SK-N-SH (cell line): ENCODE results near the gene LRCOL1. TPM values are rescaled to one million over a fixed set of nuclear protein-coding genes. Genes with fewer than 3 reads are reported as not detected.
A peak's percentile ranks its signal among the peaks of the same experiment; 100 is the strongest.

ENCODE experiments used
- CTCF ChIA-PET: fragments of 300-600, 350-600 bp; formaldehyde crosslinking; extraction: SDS; loops from one replicate; lab custom pipeline; 2021; lab: Yijun Ruan, JAX
- POLR2A ChIA-PET: fragments of 350-600 bp; sonication (Branson Sonifier 250); formaldehyde crosslinking; extraction: SDS; loops from one replicate; lab custom pipeline; 2020; ENCODE audit warnings: antibody characterized with exemption, inconsistent platforms; lab: Yijun Ruan, JAX
- DNase-seq: peaks from one replicate; pipeline ENCODE4 v3.0.0; 2012
- H2AFZ ChIP-seq: fragments of 200-600 bp; sonication (generic); 2 replicates; pipeline ENCODE4 v1.8.1; 2016; ENCODE audit warnings: antibody characterized with exemption, mild to moderate bottlenecking, low read depth
- H3F3A ChIP-seq: fragments of 200-600 bp; sonication (generic); replicated peaks from 2 replicates; pipeline ENCODE3; 2016; ENCODE audit warnings: antibody characterized with exemption, mild to moderate bottlenecking; ENCODE audit not compliant: insufficient read depth
- H3K27ac ChIP-seq, 2 experiments: fragments of 200-500 bp in 1 of 2; fragments of 200-600 bp in 1 of 2; sonication (Bioruptor generic) in 1 of 2; sonication (generic), shearing (Covaris generic) in 1 of 2; 2 replicates each; pipeline versions ENCODE4 v1.5.1 to v1.6.1; 2014 to 2016; ENCODE audit warnings: low read depth in 2 of 2, inconsistent platforms in 1 of 2, low read length in 1 of 2, mild to moderate bottlenecking in 1 of 2, mixed read lengths in 1 of 2
- H3K27me3 ChIP-seq: fragments of 200-600 bp; sonication (generic), shearing (Covaris generic); 2 replicates; pipeline ENCODE4 v1.6.1; 2016; ENCODE audit warnings: mixed run types; ENCODE audit not compliant: insufficient read depth
- H3K36me3 ChIP-seq, 2 experiments: fragments of 200-500 bp in 1 of 2; fragments of 200-600 bp in 1 of 2; sonication (Bioruptor generic) in 1 of 2; sonication (generic) in 1 of 2; replicated peaks in 1 of 2; 2 replicates each; pipeline versions ENCODE3 to v1.5.1; 2014 to 2016; ENCODE audit warnings: low read length in 1 of 2, mild to moderate bottlenecking in 1 of 2; ENCODE audit not compliant: insufficient read depth in 2 of 2, control insufficient read depth in 1 of 2
- H3K4me1 ChIP-seq, 2 experiments: fragments of 200-500 bp in 1 of 2; fragments of 200-600 bp in 1 of 2; sonication (Bioruptor generic) in 1 of 2; sonication (generic), shearing (Covaris generic) in 1 of 2; 2 replicates each; pipeline versions ENCODE4 v1.5.1 to v1.6.1; 2014 to 2016; ENCODE audit warnings: low read depth in 1 of 2, low read length in 1 of 2, mixed run types in 1 of 2; ENCODE audit not compliant: insufficient read depth in 2 of 2, control insufficient read depth in 1 of 2
- H3K4me2 ChIP-seq: fragments of 200-600 bp; sonication (generic), shearing (Covaris generic); 2 replicates; pipeline ENCODE4 v1.6.1; 2017; ENCODE audit warnings: mixed run types
- H3K4me3 ChIP-seq, 2 experiments: fragments of 200-500 bp in 1 of 2; fragments of 200-600 bp in 1 of 2; sonication (Bioruptor generic) in 1 of 2; sonication (generic), shearing (Covaris generic) in 1 of 2; 2 replicates each; pipeline versions ENCODE4 v1.5.1 to v1.8.1; 2014 to 2016; ENCODE audit warnings: low read depth in 2 of 2, inconsistent platforms in 1 of 2, low read length in 1 of 2, mild to moderate bottlenecking in 1 of 2, mixed read lengths in 1 of 2, moderate library complexity in 1 of 2
- H3K79me2 ChIP-seq: fragments of 200-600 bp; sonication (generic); 2 replicates; pipeline ENCODE4 v1.8.1; 2017; ENCODE audit warnings: mild to moderate bottlenecking; ENCODE audit not compliant: insufficient read depth
- H3K9ac ChIP-seq: fragments of 200-600 bp; sonication (generic); 2 replicates; pipeline ENCODE4 v1.6.1; 2017; ENCODE audit warnings: mixed run types
- H3K9me2 ChIP-seq: fragments of 200-600 bp; sonication (generic); 2 replicates; pipeline ENCODE4 v1.6.1; 2017; ENCODE audit warnings: mixed run types
- H3K9me3 ChIP-seq: fragments of 200-600 bp; sonication (generic); 2 replicates; pipeline ENCODE4 v1.6.1; 2017; ENCODE audit warnings: mixed run types, mild to moderate bottlenecking, moderate library complexity
- H4K20me1 ChIP-seq: fragments of 200-600 bp; sonication (generic); 2 replicates; pipeline ENCODE4 v1.6.1; 2017; ENCODE audit warnings: mild to moderate bottlenecking, mixed run types; ENCODE audit not compliant: insufficient read depth
- EZH2phosphoT487 ChIP-seq: fragments of 200-600 bp; sonication (generic); IDR thresholded peaks from 2 replicates; pipeline ENCODE4 v1.6.1; 2017; ENCODE audit warnings: low read depth, mixed run types, mild to moderate bottlenecking, antibody characterized with exemption, moderate library complexity, borderline replicate concordance
- FOXM1 ChIP-seq: IDR thresholded peaks from 2 replicates; pipeline ENCODE4 v1.4.0; 2012; ENCODE audit warnings: low read depth, mild to moderate bottlenecking
- SMC3 ChIP-seq: IDR thresholded peaks from 2 replicates; pipeline ENCODE4 v1.6.1; 2012; ENCODE audit warnings: low read depth, low read length, improper control_type of control experiment
- TCF12 ChIP-seq: IDR thresholded peaks from 2 replicates; pipeline ENCODE4 v1.4.0; 2012
- WGBS: methylation state at CpG from one replicate; pipeline ENCODE4 v1.1.6; 2017; ENCODE audit warnings: low lambda C conversion rate; 5-methylcytosine and 5-hydroxymethylcytosine counted together
- polyA plus RNA-seq, 3 experiments: library from polyadenylated mRNA; depleted of rRNA; stranded (reverse); fragments of >200 nt; gene quantifications; 2 replicates each; pipeline ENCODE4 v1.2.3, GENCODE V29; 2012
- TF ChIP-seq, protein P1 (sequence below): fragments of 200-600 bp; sonication (generic); IDR thresholded peaks from 2 replicates; pipeline ENCODE4 v1.6.1; 2017; ENCODE audit warnings: antibody characterized with exemption, mild to moderate bottlenecking, moderate library complexity
- TF ChIP-seq, protein P2 (sequence below): fragments of 150-350 bp; IDR thresholded peaks from 2 replicates; pipeline ENCODE4 v1.6.1; 2017; ENCODE audit warnings: antibody characterized with exemption, low read length, low read depth, borderline replicate concordance

LRCOL1 gene
- polyA plus RNA-seq, 1 of the 3 experiments (the other 2 are of a cell fraction): 1.1 TPM

DNA sequence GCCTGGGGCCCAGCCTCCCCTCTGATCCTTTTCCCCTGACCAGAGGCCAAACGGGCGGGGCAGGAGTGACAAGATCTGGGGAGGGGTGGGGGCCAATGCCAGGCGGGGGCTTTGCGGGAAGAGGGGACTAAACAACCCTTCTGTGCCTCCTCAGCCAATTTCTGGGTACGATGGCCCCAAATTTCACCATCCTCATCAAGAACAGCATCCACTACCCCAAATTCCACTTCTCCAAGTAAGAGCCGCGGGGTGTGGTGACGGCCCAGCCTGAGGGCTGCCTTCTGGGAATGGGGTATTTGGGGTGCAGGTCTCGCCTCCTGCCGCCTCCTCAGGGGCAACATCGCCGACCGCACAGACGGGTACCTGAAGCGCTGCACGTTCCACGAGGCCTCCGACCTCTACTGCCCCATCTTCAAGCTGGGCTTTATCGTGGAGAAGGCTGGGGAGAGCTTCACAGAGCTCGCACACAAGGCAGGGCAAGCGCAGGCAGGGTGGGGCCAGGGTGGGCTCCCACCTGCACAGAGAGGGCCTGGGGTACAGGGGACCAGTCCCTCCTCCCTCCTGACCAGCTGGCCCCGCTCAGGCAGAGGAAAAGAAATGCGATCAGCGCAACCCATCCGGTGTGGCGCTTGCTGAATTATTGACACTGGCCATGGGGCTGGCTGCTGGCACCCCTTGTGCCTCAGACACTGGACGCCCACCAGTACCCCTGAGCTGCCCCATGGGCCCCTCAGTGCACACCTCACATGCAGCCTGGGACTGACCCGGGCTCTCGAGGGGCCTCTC is 9.9 kb upstream of the LRCOL1 start:
- WGBS: 31% methylated on average over 18 of the region's 29 CpGs
- ChIA-PET POLR2A (no interaction called here), CTCF (interaction anchor here (0.7 to 2.5 kb wide), 6 partner anchors 17 to 206 kb away, joined by 3 to 10 read pairs (median 3); no protein-coding TSS in a partner anchor)
- peaks cover 0 to 13% of the 10 kb centered on the region in 2 experiments; a peak in 2 of 4 replicates for H3K4me1 ChIP-seq
- H3K27ac ChIP-seq: no peak overlapping the region
- no peak overlapping the region for H3K4me2 ChIP-seq
- no peaks in the 10 kb centered on the region for H4K20me1 ChIP-seq
- no peak for TF ChIP-seq SMC3
- TF ChIP-seq, protein P1, sequence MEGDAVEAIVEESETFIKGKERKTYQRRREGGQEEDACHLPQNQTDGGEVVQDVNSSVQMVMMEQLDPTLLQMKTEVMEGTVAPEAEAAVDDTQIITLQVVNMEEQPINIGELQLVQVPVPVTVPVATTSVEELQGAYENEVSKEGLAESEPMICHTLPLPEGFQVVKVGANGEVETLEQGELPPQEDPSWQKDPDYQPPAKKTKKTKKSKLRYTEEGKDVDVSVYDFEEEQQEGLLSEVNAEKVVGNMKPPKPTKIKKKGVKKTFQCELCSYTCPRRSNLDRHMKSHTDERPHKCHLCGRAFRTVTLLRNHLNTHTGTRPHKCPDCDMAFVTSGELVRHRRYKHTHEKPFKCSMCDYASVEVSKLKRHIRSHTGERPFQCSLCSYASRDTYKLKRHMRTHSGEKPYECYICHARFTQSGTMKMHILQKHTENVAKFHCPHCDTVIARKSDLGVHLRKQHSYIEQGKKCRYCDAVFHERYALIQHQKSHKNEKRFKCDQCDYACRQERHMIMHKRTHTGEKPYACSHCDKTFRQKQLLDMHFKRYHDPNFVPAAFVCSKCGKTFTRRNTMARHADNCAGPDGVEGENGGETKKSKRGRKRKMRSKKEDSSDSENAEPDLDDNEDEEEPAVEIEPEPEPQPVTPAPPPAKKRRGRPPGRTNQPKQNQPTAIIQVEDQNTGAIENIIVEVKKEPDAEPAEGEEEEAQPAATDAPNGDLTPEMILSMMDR: no peak
- no peak overlapping the region for H2AFZ ChIP-seq
- no peak overlapping the region for H3K4me3 ChIP-seq
- H3K27me3 ChIP-seq: peaks cover 34% of the 10 kb centered on the region
- H3K79me2 ChIP-seq: no peaks in the 10 kb centered on the region
- peak; percentile 45 for DNase-seq
- H3K36me3 ChIP-seq: no peaks in the 10 kb centered on the region
- peaks cover 4% of the 10 kb centered on the region for H3F3A ChIP-seq
- H3K9me3 ChIP-seq: no peaks in the 10 kb centered on the region
- H3K9ac ChIP-seq: no peak overlapping the region
- H3K9me2 ChIP-seq: no peaks in the 10 kb centered on the region

DNA sequence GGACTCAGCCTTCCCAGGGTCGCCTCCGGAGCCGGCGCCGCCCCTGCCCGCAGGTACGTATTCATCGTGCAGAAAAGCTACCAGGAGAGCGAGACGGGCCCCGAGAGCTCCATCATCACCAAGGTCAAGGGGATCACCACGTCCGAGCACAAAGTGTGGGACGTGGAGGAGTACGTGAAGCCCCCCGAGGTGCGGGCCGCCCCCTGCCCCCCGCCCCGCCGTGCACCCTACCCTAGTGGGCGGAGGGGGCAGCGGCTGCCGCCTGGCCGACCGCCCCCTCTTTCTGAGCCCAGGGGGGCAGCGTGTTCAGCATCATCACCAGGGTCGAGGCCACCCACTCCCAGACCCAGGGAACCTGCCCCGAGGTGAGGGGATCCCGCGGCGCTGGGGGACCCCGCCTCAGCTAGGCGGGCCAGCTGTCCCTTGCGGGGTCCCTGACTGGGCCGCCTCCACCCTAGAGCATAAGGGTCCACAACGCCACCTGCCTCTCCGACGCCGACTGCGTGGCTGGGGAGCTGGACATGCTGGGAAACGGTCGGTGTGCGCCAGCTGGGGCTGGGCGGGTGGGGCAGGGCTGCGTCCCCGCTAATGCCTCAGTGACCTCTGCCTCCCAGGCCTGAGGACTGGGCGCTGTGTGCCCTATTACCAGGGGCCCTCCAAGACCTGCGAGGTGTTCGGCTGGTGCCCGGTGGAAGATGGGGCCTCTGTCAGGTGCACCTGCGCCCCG is 9.2 kb upstream of the LRCOL1 start:
- H3K4me3 ChIP-seq: no peak overlapping the region
- no CpG with 5 or more reads among the region's 53 CpGs for WGBS
- no peaks in the 10 kb centered on the region for H4K20me1 ChIP-seq
- ChIA-PET POLR2A (no interaction called here), CTCF (interaction anchor here (0.9 to 2.5 kb wide), 6 partner anchors 17 to 206 kb away, joined by 3 to 10 read pairs (median 6); no protein-coding TSS in a partner anchor)
- no peaks in the 10 kb centered on the region for H3K9me3 ChIP-seq
- peaks cover 0 to 15% of the 10 kb centered on the region in 2 experiments; a peak in 2 of 4 replicates for H3K4me1 ChIP-seq
- H2AFZ ChIP-seq: no peak overlapping the region
- H3K4me2 ChIP-seq: no peak overlapping the region
- no peaks in the 10 kb centered on the region for H3K79me2 ChIP-seq
- no peaks in the 10 kb centered on the region for H3K36me3 ChIP-seq
- DNase-seq: peak; percentile 58
- no peaks in the 10 kb centered on the region for H3K9me2 ChIP-seq
- H3K27ac ChIP-seq: no peak overlapping the region
- TF ChIP-seq EZH2phosphoT487 (peak; percentile 61; the same call in 1 of the 2 replicates), FOXM1 (no peak), TCF12 (no peak)
- TF ChIP-seq, protein P2, sequence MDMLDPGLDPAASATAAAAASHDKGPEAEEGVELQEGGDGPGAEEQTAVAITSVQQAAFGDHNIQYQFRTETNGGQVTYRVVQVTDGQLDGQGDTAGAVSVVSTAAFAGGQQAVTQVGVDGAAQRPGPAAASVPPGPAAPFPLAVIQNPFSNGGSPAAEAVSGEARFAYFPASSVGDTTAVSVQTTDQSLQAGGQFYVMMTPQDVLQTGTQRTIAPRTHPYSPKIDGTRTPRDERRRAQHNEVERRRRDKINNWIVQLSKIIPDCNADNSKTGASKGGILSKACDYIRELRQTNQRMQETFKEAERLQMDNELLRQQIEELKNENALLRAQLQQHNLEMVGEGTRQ: no peak
- TF ChIP-seq, all 33 proteins: peak for 1
- H3K9ac ChIP-seq: no peak overlapping the region
- peaks cover 4% of the 10 kb centered on the region for H3F3A ChIP-seq
- peaks cover 36% of the 10 kb centered on the region for H3K27me3 ChIP-seq
